Mesothelial cell of epicardium (in vitro differentiated cells): ENCODE results near the gene RPS6KC1. TPM values are rescaled to one million over a fixed set of nuclear protein-coding genes. Genes with fewer than 3 reads are reported as not detected.
"Not testable (repeated sequence)": the region's sequence is repeated elsewhere in the genome, so short reads cannot be mapped to it uniquely, and the experiment has no call there.

Experiments used
- DNase-seq, 2 experiments: peaks; one replicate each; pipeline ENCODE4 v3.0.0; 2021; ENCODE audit warnings: low spot score in 2 of 2; ENCODE audit not compliant: unreplicated experiment in 2 of 2
- H3K27ac Mint-ChIP-seq: 2 replicates; pipeline ENCODE4 v1.8.0; 2021; ENCODE audit warnings: mixed read lengths
- H3K27me3 Mint-ChIP-seq: 2 replicates; pipeline ENCODE4 v1.8.0; 2021; ENCODE audit warnings: low read depth, mixed read lengths
- H3K36me3 Mint-ChIP-seq: 2 replicates; pipeline ENCODE4 v1.8.0; 2021; ENCODE audit warnings: mixed read lengths
- H3K4me1 Mint-ChIP-seq: 2 replicates; pipeline ENCODE4 v1.8.0; 2021; ENCODE audit warnings: mixed read lengths
- H3K4me3 Mint-ChIP-seq: 2 replicates; pipeline ENCODE4 v1.8.0; 2021; ENCODE audit warnings: mild to moderate bottlenecking, moderate library complexity, mixed read lengths
- H3K9me3 Mint-ChIP-seq: 2 replicates; pipeline ENCODE4 v1.8.0; 2021; ENCODE audit warnings: mixed read lengths
- total RNA-seq: library from RNA; stranded (reverse); gene quantifications from 3 replicates; pipeline ENCODE4 v1.2.1, GENCODE V29; 2021
- TF ChIP-seq, protein P1 (sequence below): fragments of 200-600 bp; sonication (generic); IDR thresholded peaks from one replicate; pipeline ENCODE4 v1.5.0; 2021; ENCODE audit warnings: antibody characterized with exemption; ENCODE audit not compliant: unreplicated experiment

The RPS6KC1 gene
- total RNA-seq, 1 donor from 2014 or later, result 28.5 TPM

GRCh38 chr1:213094446-213094845 lies 43.4 kb downstream of the RPS6KC1 start:
- TF ChIP-seq, protein P1, sequence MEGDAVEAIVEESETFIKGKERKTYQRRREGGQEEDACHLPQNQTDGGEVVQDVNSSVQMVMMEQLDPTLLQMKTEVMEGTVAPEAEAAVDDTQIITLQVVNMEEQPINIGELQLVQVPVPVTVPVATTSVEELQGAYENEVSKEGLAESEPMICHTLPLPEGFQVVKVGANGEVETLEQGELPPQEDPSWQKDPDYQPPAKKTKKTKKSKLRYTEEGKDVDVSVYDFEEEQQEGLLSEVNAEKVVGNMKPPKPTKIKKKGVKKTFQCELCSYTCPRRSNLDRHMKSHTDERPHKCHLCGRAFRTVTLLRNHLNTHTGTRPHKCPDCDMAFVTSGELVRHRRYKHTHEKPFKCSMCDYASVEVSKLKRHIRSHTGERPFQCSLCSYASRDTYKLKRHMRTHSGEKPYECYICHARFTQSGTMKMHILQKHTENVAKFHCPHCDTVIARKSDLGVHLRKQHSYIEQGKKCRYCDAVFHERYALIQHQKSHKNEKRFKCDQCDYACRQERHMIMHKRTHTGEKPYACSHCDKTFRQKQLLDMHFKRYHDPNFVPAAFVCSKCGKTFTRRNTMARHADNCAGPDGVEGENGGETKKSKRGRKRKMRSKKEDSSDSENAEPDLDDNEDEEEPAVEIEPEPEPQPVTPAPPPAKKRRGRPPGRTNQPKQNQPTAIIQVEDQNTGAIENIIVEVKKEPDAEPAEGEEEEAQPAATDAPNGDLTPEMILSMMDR, result no peak
- DNase-seq, result no peak
- Mint-ChIP-seq H3K27ac (peak overlapping the region; percentile 28), H3K4me3 (no peak overlapping the region), H3K4me1 (peaks cover 3% of the 10 kb centered on the region), H3K36me3 (peaks cover 43% of the 10 kb centered on the region), H3K27me3 (no peaks in the 10 kb centered on the region), H3K9me3 (peaks cover 7% of the 10 kb centered on the region)

DNA sequence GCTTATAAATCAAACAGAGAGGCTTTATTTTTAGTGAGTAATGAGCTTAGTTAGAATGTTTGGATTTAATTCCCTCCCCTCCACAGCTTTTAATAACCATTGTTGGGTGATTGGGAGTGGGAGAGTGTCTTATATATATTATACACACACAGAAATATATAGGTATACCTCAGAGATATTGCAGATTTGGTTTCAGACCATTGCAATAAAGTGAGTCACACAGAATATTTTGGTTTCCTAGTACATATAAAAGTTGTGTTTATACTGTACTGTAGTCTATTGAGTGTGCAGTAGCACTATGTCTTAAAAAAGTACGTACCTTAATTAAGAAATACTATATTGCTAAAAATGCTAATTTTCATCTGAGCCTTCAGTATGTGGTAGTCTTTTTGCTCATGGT lies 44.4 kb downstream of the RPS6KC1 start:
- Mint-ChIP-seq H3K36me3 (peaks cover 41% of the 10 kb centered on the region), H3K4me1 (peaks cover 3% of the 10 kb centered on the region), H3K27ac (no peak overlapping the region), H3K4me3 (no peak overlapping the region), H3K9me3 (peaks cover 9% of the 10 kb centered on the region), H3K27me3 (no peaks in the 10 kb centered on the region)
- no peak for DNase-seq
- TF ChIP-seq, protein P1, result no peak

- peaks cover 5% of the 10 kb centered on the region for H3K4me1 Mint-ChIP-seq
- H3K4me3 Mint-ChIP-seq, result no peak overlapping the region
- no peak for DNase-seq
- TF ChIP-seq, protein P1, result no peak
- H3K27me3 Mint-ChIP-seq, result no peaks in the 10 kb centered on the region
- H3K27ac Mint-ChIP-seq, result peak overlapping the region; percentile 66
- peaks cover 39% of the 10 kb centered on the region for H3K36me3 Mint-ChIP-seq
- H3K9me3 Mint-ChIP-seq, result peaks cover 11% of the 10 kb centered on the region
Measured at GRCh38 chr1:213099682-213100399, 48.8 kb downstream of the RPS6KC1 start.

GRCh38 chr1:213100565-213100964 lies 49.5 kb downstream of the RPS6KC1 start:
- not testable (repeated sequence) for DNase-seq, H3K27me3 Mint-ChIP-seq
- peaks cover 11% of the 10 kb centered on the region for H3K9me3 Mint-ChIP-seq

DNA sequence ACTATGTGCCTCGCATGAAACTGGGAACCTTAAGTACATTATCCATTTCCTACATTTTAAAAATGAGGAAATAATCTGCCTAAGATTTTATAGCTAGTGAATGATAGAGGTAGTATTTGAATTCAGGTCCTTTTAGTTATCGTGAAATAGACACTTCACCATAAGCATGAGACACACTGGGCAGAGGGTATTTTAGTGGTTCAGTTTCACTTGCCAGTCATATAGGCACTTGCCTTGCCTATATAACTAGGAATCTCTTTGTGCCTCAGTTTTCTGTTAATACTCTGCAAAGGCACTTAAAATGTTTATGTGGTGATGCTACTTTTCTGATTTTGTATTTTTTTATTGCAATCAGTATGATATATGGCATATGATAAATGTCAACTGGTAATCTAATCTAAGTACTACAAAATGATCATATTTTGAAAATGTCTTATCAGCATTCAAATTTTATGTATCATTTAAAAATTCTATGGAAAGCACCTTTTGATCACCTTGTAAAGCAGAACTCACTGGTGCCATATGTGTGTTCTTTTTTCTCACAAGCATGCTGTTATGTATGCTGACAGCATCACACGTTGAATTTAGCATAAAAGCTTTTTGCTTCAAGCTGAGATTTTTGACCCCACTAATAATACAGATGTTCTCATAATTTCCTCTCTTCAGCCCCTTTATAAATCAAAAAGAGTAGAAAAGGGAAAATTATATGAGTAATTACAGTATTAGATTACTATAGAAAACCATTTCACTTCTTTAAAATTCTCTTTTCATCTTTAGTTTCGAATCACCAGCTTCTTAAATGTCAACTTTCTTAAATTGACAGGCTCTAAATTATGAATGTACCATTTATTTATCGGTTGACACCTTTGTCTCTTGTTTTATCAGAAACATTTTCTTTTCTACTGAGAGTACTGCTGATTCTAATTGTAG lies 52.6 kb downstream of the RPS6KC1 start:
- H3K27ac Mint-ChIP-seq, result no peak overlapping the region
- H3K36me3 Mint-ChIP-seq, result peaks cover 29% of the 10 kb centered on the region
- H3K27me3 Mint-ChIP-seq, result no peaks in the 10 kb centered on the region
- no peak for DNase-seq
- TF ChIP-seq, protein P1, result no peak
- no peak overlapping the region for H3K4me3 Mint-ChIP-seq
- peaks cover 13% of the 10 kb centered on the region for H3K9me3 Mint-ChIP-seq
- H3K4me1 Mint-ChIP-seq, result peaks cover 2% of the 10 kb centered on the region

More at GRCh38 chr1:213100565-213100964, 49.5 kb downstream of the RPS6KC1 start:
- H3K4me1 Mint-ChIP-seq, H3K4me3 Mint-ChIP-seq, H3K27ac Mint-ChIP-seq: not testable (repeated sequence)
- H3K36me3 Mint-ChIP-seq, result peaks cover 35% of the 10 kb centered on the region

DNA sequence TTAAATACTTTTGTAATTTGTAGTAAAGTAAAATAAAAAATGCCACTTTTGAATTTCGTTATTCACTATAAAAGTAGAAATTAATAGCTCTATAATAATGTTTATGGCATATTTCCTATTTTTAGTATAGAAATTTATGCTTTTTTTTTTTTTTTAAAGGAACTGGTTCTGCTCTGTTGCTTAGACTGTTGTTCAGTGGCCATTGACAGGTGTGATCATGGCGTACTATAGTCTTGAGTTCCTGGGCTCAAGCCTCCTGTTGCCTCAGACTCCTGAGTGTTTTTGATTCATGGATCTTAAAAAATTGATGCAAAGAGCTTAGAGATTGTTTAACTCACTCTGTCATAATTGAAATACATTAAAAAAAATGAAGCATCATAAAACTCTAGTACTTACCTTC lies 53.6 kb downstream of the RPS6KC1 start:
- Mint-ChIP-seq H3K27ac (no peak overlapping the region), H3K36me3 (peaks cover 30% of the 10 kb centered on the region), H3K9me3 (peaks cover 13% of the 10 kb centered on the region), H3K27me3 (no peaks in the 10 kb centered on the region), H3K4me1 (peaks cover 4% of the 10 kb centered on the region), H3K4me3 (no peak overlapping the region)
- no peak for DNase-seq
- TF ChIP-seq, protein P1, result no peak
